ENCODE data around the gene USP53. TPM values are rescaled to one million over a fixed set of nuclear protein-coding genes. Genes with fewer than 3 reads are reported as not detected.
"Not testable (repeated sequence)": the region's sequence is repeated elsewhere in the genome, so short reads cannot be mapped to it uniquely, and the experiment has no call there.

USP53 gene
- total RNA-seq, 4 donors from 2014 or later: 34.2 to 56.4 (median 44.8) TPM

- TF ChIP-seq, protein P1, sequence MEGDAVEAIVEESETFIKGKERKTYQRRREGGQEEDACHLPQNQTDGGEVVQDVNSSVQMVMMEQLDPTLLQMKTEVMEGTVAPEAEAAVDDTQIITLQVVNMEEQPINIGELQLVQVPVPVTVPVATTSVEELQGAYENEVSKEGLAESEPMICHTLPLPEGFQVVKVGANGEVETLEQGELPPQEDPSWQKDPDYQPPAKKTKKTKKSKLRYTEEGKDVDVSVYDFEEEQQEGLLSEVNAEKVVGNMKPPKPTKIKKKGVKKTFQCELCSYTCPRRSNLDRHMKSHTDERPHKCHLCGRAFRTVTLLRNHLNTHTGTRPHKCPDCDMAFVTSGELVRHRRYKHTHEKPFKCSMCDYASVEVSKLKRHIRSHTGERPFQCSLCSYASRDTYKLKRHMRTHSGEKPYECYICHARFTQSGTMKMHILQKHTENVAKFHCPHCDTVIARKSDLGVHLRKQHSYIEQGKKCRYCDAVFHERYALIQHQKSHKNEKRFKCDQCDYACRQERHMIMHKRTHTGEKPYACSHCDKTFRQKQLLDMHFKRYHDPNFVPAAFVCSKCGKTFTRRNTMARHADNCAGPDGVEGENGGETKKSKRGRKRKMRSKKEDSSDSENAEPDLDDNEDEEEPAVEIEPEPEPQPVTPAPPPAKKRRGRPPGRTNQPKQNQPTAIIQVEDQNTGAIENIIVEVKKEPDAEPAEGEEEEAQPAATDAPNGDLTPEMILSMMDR (IDR thresholded peaks at IDR 0.05): no peak
- TF ChIP-seq POLR2A (IDR thresholded peaks at IDR 0.05): no peak
- no peak overlapping the region for H3K4me3 ChIP-seq (ENCODE audit: low read depth, poor library complexity, severe bottlenecking)
- DNase-seq (ENCODE audit: low spot score in 2 of 2): no peak
- intact Hi-C loops (cut with DNase I; ENCODE audit: low total_unique reads): no loop called here
- WGBS, 2 donors: 68 to 74% methylated on average over 3 of the region's 3 CpGs
These were observed 31.8 kb downstream of the USP53 start for GRCh38 chr4:119244344-119244743.

DNA sequence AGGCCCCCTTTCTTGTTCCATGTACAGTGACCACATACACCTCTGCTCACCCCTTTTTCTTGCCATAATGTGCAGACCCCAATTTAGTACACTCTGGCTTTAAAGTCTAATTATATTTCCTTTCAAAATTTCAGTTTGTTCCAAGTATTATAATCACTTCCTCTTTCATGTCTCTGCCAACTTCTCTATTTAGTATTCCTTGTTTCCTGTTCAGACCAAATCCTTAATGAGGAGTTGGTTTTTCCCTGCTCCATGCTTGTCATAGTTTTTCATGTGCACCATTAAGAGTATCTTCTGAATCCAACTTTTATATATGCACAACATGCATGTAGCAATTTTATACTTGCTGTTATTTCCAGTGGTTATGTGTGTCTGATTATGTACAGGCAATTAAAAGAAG, 32.3 kb downstream of the USP53 start:
- no peak overlapping the region for H3K4me3 ChIP-seq (ENCODE audit: low read depth, poor library complexity, severe bottlenecking)
- no peak for DNase-seq (ENCODE audit: low spot score in 2 of 2)
- TF ChIP-seq POLR2A (IDR thresholded peaks at IDR 0.05): no peak
- TF ChIP-seq, protein P1 (IDR thresholded peaks at IDR 0.05): no peak
- intact Hi-C loops (cut with DNase I; ENCODE audit: low total_unique reads): no loop called here

GRCh38 chr4:119246177-119246733, 33.7 kb downstream of the USP53 start:
- no peak for TF ChIP-seq POLR2A (IDR thresholded peaks at IDR 0.05)
- TF ChIP-seq, protein P1 (IDR thresholded peaks at IDR 0.05): no peak
- WGBS, 2 donors: 80 to 82% methylated on average over 5 of the region's 5 CpGs
- intact Hi-C loops (cut with DNase I; ENCODE audit: low total_unique reads): no loop called here
- DNase-seq (ENCODE audit: low spot score in 2 of 2): no peak
- no peak overlapping the region for H3K4me3 ChIP-seq (ENCODE audit: low read depth, poor library complexity, severe bottlenecking)

GRCh38 chr4:119251037-119251436, 38.5 kb downstream of the USP53 start:
- intact Hi-C loops (cut with DNase I; ENCODE audit: low total_unique reads); H3K4me3 ChIP-seq (ENCODE audit: low read depth, poor library complexity, severe bottlenecking): not testable (repeated sequence)
- WGBS, 2 donors: 95 to 97% methylated on average over 2 of the region's 2 CpGs

GRCh38 chr4:119255223-119255622, 42.7 kb downstream of the USP53 start:
- WGBS, 2 donors: 80 to 90% methylated on average over 4 to 10 of the region's 10 CpGs
- intact Hi-C loops (cut with DNase I; ENCODE audit: low total_unique reads); H3K4me3 ChIP-seq (ENCODE audit: low read depth, poor library complexity, severe bottlenecking); DNase-seq (ENCODE audit: low spot score in 2 of 2): not testable (repeated sequence)

More at GRCh38 chr4:119251037-119251436, 38.5 kb downstream of the USP53 start:
- DNase-seq (ENCODE audit: low spot score in 2 of 2): not testable (repeated sequence)

DNA sequence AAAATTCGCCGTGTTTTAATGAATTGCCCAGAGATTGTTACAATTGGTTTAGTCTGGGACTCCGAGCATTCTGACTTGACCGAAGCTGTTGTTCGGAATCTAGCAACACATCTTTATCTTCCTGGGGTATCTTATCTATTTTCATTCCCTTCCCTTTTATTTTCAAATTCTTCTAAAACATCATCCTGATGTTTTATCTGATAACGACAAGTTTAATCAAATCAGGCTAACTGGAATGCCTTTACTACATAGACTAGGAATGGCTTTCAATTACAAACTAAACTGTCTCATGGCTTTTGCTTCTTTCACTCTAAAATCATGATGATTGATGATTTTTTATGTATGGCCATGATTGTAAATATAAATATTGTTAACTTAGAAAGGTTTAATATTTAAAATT, 48.0 kb downstream of the USP53 start:
- no peak overlapping the region for H3K4me3 ChIP-seq (ENCODE audit: low read depth, poor library complexity, severe bottlenecking)
- no peak for DNase-seq (ENCODE audit: low spot score in 2 of 2)
- 92% methylated on average over 6 of the region's 6 CpGs for WGBS, 2 donors
- intact Hi-C loops (cut with DNase I; ENCODE audit: low total_unique reads): no loop called here
- TF ChIP-seq POLR2A (IDR thresholded peaks at IDR 0.05): no peak
- TF ChIP-seq, protein P1 (IDR thresholded peaks at IDR 0.05): no peak

- 98 to 100% methylated on average over 1 of the region's 1 CpG for WGBS, 2 donors
- DNase-seq (ENCODE audit: low spot score in 2 of 2): no peak
- intact Hi-C loops (cut with DNase I; ENCODE audit: low total_unique reads): no loop called here
- TF ChIP-seq POLR2A (IDR thresholded peaks at IDR 0.05): no peak
- TF ChIP-seq, protein P1 (IDR thresholded peaks at IDR 0.05): no peak
- no peak overlapping the region for H3K4me3 ChIP-seq (ENCODE audit: low read depth, poor library complexity, severe bottlenecking)
These were observed 49.5 kb downstream of the USP53 start for GRCh38 chr4:119261986-119262385.
